K562 (cell line): ENCODE measurements around the gene MRGPRD. TPM values are rescaled to one million over a fixed set of nuclear protein-coding genes. Genes with fewer than 3 reads are reported as not detected.

Experiments used
- DIDO1 ChIP-seq: fragments of 450-650 bp; IDR thresholded peaks from 2 replicates; pipeline ENCODE4 v1.6.1; 2016; ENCODE audit warnings: low read depth, missing biosample characterization, missing genetic modification characterization
- E4F1 ChIP-seq: fragments of 250-450 bp; sonication (Bioruptor Pico); IDR thresholded peaks from 2 replicates; pipeline ENCODE4 v1.5.0; 2021; ENCODE audit warnings: mild to moderate bottlenecking, borderline replicate concordance
- FOXP4 ChIP-seq: sonication (generic); formaldehyde crosslinking; IDR thresholded peaks from 2 replicates; pipeline ENCODE4 v1.8.0; 2022; ENCODE audit warnings: mild to moderate bottlenecking, missing genetic modification reagents, borderline replicate concordance
- HNRNPK ChIP-seq: fragments of 200-400 bp; formaldehyde crosslinking; IDR thresholded peaks from one replicate; pipeline ENCODE4 v1.6.1; 2018; ENCODE audit warnings: mild to moderate bottlenecking, low read depth, low read length; ENCODE audit not compliant: poor library complexity, severe bottlenecking
- KAT7 ChIP-seq: sonication (generic); formaldehyde crosslinking; IDR thresholded peaks from 2 replicates; pipeline ENCODE4 v1.8.0; 2022; ENCODE audit warnings: missing genetic modification reagents, mild to moderate bottlenecking, borderline replicate concordance
- MIER1 ChIP-seq: fragments of 450-650 bp; IDR thresholded peaks from 2 replicates; pipeline ENCODE4 v1.6.1; 2016; ENCODE audit warnings: antibody characterized with exemption, mild to moderate bottlenecking, low read depth
- POU5F1 ChIP-seq: fragments of 150-350 bp; IDR thresholded peaks from 2 replicates; pipeline ENCODE4 v1.6.1; 2014; ENCODE audit warnings: borderline replicate concordance, low read length, low read depth, mild to moderate bottlenecking; ENCODE audit not compliant: partially characterized antibody
- STAT5A ChIP-seq: IDR thresholded peaks from 2 replicates; pipeline ENCODE4 v1.6.1; 2012; ENCODE audit warnings: low read length, inconsistent platforms, borderline replicate concordance
- ZNF668 ChIP-seq: fragments of 250-450 bp; sonication (Bioruptor Pico); IDR thresholded peaks from 2 replicates; pipeline ENCODE4 v1.8.0; 2022; ENCODE audit warnings: mild to moderate bottlenecking, inconsistent platforms
- polyA plus RNA-seq, 8 experiments: library from polyadenylated mRNA; depleted of rRNA in 4 of 8; stranded (reverse) in 5 of 8; unstranded in 3 of 8; fragments of >200 nt; fragmentation: Nextera tagmentation in 2 of 8; fragmentation: Illumina TruSeq in 1 of 8; extraction: Ambion mirVana in 2 of 8; extraction: Trizol in 1 of 8; gene quantifications; 2 replicates each; pipeline versions ENCODE4 v1.2.1 to v1.2.3, GENCODE V29; 2011 to 2014; ENCODE audit warnings: inconsistent platforms in 1 of 8, missing spikeins in 1 of 8
- total RNA-seq, 7 experiments: library from RNA; depleted of rRNA in 6 of 7; stranded (reverse); fragments of >200 nt in 6 of 7; fragmentation: Illumina TruSeq in 2 of 7; extraction: Trizol in 2 of 7; gene quantifications; 2 replicates each; pipeline versions ENCODE4 v1.2.1 to v1.2.3, GENCODE V29; 2011 to 2021; ENCODE audit warnings: low replicate concordance in 1 of 7
- TF ChIP-seq, protein P1 (sequence below): fragments of 200-800 bp; sonication (Bioruptor generic); IDR thresholded peaks from 2 replicates; pipeline ENCODE4 v1.6.1; 2016; ENCODE audit warnings: missing genetic modification characterization, missing compliant biosample characterization
- TF ChIP-seq, protein P2 (sequence below), 3 experiments: fragments of 200-800 bp in 1 of 3; fragments of 250-450 bp in 1 of 3; fragments of 450-650 bp in 1 of 3; sonication (Bioruptor Pico) in 1 of 3; sonication (Bioruptor generic) in 1 of 3; formaldehyde crosslinking in 1 of 3; IDR thresholded peaks; 2 replicates each; pipeline versions ENCODE4 v1.6.1 to v1.8.0; 2016 to 2022; ENCODE audit warnings: mild to moderate bottlenecking in 2 of 3, missing genetic modification characterization in 2 of 3, missing compliant biosample characterization in 1 of 3, moderate library complexity in 1 of 3
- TF ChIP-seq, protein P3 (sequence below): fragments of 450-650 bp; IDR thresholded peaks from 2 replicates; pipeline ENCODE4 v1.6.1; 2016; ENCODE audit warnings: low read depth, mild to moderate bottlenecking, moderate library complexity

The MRGPRD gene
- total and polyA plus RNA-seq, 9 of the 15 experiments (the other 6 are each of a cell fraction or from before 2014, with no cell fraction given): not detected

DNA sequence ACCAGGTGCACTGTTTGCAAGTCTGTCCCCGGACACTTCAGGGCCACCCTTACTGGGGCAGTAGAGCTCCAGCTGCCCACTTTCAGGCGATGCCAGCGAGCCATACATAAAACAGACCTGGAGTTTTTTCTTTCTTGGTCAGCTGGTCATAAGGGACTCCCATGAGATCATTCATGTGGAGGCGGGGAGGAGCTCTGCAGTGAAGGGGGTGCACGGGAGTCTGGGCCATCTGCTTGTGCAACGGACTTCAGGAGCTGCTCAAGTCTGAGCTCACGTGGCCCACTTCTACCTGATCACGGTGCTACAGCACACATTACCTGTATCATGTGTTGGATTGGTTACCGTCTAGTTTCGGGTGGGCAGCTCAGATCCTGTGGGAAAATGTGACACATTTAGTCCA, 41.5 kb upstream of the MRGPRD start (continued):
- TF ChIP-seq STAT5A (no peak), HNRNPK (no peak), E4F1 (CRISPR knock-in tag) (no peak), FOXP4 (no peak), MIER1 (no peak), KAT7 (no peak), DIDO1 (no peak), ZNF668 (CRISPR knock-in tag) (no peak), POU5F1 (no peak)
- TF ChIP-seq, protein P1, sequence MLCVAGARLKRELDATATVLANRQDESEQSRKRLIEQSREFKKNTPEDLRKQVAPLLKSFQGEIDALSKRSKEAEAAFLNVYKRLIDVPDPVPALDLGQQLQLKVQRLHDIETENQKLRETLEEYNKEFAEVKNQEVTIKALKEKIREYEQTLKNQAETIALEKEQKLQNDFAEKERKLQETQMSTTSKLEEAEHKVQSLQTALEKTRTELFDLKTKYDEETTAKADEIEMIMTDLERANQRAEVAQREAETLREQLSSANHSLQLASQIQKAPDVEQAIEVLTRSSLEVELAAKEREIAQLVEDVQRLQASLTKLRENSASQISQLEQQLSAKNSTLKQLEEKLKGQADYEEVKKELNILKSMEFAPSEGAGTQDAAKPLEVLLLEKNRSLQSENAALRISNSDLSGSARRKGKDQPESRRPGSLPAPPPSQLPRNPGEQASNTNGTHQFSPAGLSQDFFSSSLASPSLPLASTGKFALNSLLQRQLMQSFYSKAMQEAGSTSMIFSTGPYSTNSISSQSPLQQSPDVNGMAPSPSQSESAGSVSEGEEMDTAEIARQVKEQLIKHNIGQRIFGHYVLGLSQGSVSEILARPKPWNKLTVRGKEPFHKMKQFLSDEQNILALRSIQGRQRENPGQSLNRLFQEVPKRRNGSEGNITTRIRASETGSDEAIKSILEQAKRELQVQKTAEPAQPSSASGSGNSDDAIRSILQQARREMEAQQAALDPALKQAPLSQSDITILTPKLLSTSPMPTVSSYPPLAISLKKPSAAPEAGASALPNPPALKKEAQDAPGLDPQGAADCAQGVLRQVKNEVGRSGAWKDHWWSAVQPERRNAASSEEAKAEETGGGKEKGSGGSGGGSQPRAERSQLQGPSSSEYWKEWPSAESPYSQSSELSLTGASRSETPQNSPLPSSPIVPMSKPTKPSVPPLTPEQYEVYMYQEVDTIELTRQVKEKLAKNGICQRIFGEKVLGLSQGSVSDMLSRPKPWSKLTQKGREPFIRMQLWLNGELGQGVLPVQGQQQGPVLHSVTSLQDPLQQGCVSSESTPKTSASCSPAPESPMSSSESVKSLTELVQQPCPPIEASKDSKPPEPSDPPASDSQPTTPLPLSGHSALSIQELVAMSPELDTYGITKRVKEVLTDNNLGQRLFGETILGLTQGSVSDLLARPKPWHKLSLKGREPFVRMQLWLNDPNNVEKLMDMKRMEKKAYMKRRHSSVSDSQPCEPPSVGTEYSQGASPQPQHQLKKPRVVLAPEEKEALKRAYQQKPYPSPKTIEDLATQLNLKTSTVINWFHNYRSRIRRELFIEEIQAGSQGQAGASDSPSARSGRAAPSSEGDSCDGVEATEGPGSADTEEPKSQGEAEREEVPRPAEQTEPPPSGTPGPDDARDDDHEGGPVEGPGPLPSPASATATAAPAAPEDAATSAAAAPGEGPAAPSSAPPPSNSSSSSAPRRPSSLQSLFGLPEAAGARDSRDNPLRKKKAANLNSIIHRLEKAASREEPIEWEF (CRISPR knock-in tag): no peak
- TF ChIP-seq, protein P2, sequence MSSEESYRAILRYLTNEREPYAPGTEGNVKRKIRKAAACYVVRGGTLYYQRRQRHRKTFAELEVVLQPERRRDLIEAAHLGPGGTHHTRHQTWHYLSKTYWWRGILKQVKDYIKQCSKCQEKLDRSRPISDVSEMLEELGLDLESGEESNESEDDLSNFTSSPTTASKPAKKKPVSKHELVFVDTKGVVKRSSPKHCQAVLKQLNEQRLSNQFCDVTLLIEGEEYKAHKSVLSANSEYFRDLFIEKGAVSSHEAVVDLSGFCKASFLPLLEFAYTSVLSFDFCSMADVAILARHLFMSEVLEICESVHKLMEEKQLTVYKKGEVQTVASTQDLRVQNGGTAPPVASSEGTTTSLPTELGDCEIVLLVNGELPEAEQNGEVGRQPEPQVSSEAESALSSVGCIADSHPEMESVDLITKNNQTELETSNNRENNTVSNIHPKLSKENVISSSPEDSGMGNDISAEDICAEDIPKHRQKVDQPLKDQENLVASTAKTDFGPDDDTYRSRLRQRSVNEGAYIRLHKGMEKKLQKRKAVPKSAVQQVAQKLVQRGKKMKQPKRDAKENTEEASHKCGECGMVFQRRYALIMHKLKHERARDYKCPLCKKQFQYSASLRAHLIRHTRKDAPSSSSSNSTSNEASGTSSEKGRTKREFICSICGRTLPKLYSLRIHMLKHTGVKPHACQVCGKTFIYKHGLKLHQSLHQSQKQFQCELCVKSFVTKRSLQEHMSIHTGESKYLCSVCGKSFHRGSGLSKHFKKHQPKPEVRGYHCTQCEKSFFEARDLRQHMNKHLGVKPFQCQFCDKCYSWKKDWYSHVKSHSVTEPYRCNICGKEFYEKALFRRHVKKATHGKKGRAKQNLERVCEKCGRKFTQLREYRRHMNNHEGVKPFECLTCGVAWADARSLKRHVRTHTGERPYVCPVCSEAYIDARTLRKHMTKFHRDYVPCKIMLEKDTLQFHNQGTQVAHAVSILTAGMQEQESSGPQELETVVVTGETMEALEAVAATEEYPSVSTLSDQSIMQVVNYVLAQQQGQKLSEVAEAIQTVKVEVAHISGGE (CRISPR knock-in tag; IDR thresholded peaks at IDR 0.05): no peak
- TF ChIP-seq, protein P3, sequence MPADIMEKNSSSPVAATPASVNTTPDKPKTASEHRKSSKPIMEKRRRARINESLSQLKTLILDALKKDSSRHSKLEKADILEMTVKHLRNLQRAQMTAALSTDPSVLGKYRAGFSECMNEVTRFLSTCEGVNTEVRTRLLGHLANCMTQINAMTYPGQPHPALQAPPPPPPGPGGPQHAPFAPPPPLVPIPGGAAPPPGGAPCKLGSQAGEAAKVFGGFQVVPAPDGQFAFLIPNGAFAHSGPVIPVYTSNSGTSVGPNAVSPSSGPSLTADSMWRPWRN: no peak
- TF ChIP-seq, all 486 proteins: peak for 0
